Forelimb muscle (tissue), 1 donor: ENCODE measurements around the gene CNPY1. TPM values are rescaled to one million over a fixed set of nuclear protein-coding genes. Genes with fewer than 3 reads are reported as not detected.

Experiments used
- DNase-seq: peaks from one replicate; pipeline ENCODE4 v3.0.0-alpha.2; 2013; ENCODE audit warnings: low read depth
- polyA plus RNA-seq: library from polyadenylated mRNA; unstranded; fragments of 120-200 nt; gene quantifications from one replicate; pipeline ENCODE4 v1.2.1, GENCODE V29; 2013; ENCODE audit not compliant: insufficient read length

The CNPY1 gene
- polyA plus RNA-seq, 1 donor, result 0.40 TPM

DNA sequence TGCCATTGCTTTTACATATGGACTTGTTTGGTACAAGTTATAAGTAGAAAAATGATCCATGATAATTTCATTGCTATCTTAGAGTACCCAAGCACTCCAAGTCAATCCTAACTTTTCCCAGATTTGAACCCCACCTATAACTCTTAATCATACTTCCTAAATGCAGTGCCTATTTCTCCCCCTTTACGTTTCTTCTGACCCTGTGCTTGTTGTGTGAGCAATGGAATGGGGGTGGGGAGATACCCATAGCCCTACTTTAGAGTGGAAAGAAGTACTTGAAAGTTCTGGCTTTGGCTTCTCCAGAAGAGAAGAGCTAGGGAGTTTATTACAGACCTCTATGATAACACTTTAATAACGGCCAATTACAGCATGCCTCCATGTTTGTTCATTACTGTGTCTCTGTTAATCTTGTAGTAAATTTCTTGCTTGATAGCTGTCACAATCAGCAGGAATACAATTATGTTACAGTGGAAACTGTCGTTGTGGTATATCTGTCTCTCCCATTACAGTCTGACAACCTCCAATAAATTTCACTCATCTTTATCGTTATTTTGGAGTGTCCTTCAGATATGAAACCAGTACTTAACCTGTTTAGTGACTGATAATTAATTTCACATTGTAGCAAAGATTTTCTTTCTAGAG lies 34.0 kb downstream of the CNPY1 start:
- DNase-seq, result no peak

DNA sequence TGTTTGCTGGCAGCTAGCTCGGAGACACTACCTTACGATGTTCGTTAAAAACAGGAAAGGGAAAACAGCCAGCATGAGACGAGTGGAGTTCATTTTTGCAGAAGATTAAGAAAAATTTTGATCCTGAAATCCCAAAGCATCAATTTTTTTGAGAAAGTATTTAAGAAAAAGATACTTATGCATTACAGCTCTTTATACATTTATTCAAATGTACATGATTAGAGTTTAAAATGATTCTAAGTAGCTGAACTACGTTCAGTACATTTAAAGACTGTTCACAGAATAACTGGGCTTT lies 34.7 kb downstream of the CNPY1 start:
- no peak for DNase-seq

DNA sequence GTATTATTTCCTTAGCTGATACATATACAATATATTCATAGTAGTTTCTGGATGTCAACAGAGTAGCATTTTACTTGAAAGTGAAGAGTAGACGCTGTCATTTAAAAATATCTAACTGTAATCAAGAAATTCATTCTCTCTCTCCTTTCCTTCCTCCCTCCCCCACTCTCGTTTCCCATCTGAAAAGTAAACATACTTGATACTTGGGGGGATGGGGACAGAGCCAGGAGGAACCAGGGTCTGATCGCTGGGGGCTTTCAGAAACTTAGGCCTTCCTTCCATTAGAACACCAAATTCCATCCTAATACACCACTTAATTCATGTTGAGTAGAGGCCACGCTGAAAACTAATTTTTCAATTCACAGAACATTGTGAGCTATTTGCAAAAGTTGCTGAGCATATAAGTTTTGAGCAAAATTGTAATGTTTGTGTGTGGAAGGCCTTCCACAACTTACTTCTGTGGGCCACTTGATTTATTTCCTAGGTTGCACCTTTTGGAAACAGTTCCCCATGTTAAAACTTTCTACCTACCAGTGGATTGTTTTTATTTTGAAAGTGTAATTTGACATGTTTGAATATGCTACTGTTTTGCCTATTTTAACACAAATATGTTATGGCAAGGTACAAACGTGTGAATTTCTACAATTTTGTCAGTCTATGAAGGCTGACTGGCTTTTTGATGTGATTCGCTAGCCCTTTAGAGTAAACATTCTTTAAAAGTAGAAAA lies 35.2 kb downstream of the CNPY1 start:
- no peak for DNase-seq

DNA sequence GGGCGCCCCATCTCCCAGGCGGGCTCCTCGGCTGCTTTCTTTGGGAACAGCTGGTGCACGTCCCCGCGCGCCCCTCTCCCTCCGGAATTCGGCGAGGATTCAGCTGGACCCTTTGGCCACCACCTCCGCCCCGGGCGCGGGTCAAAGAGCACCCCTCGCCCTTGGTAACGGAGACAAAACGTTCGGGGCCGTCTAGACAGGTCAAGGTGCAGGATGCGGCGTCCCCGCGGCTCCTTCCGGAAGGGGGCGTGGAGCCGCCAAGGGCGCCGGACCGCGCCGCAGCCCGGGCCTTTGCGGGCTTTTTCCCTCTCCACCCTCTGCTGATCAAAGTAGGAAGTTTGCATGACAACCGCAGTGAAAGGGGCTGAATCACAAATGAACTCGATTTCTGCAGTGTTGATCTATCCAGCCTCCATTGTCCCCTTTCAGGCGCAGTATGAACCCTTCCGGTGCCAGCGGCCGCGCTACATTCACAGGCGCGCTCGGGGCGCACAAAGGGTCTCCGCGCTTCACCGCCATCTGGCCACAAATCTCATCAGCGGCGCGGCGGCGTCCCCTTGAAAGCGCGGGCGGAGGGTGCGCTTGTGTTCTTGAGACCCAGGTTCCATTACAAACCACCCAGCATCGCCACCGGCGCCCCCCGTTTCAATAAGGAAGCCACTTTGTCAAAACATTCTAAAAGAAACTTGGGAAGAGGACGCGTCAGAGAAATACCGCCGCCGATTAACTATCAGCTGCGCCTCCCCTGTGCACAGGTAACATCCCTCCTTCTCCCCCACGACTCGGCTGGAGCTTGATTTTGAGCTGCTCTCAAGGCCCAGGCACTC lies 36.4 kb downstream of the CNPY1 start:
- DNase-seq, result no peak

DNA sequence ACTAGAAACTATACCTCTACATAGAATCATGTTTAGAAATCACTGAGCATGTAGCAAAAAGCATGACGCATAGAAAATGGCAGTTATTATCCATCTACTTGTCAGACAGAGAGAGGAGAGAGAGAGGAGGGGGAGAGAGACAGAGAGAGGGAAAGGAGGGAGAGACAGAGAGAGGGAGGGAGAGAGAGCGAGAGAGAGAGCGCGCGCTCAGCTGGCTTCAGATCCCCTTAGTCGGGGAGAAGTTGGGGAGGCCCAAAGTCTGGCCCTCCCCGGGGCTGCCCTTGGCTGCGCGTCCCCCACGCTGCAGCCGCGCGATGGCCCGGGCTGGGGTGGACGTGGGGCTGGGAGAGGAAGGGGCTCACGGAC lies 37.0 kb downstream of the CNPY1 start:
- DNase-seq, result no peak

DNA sequence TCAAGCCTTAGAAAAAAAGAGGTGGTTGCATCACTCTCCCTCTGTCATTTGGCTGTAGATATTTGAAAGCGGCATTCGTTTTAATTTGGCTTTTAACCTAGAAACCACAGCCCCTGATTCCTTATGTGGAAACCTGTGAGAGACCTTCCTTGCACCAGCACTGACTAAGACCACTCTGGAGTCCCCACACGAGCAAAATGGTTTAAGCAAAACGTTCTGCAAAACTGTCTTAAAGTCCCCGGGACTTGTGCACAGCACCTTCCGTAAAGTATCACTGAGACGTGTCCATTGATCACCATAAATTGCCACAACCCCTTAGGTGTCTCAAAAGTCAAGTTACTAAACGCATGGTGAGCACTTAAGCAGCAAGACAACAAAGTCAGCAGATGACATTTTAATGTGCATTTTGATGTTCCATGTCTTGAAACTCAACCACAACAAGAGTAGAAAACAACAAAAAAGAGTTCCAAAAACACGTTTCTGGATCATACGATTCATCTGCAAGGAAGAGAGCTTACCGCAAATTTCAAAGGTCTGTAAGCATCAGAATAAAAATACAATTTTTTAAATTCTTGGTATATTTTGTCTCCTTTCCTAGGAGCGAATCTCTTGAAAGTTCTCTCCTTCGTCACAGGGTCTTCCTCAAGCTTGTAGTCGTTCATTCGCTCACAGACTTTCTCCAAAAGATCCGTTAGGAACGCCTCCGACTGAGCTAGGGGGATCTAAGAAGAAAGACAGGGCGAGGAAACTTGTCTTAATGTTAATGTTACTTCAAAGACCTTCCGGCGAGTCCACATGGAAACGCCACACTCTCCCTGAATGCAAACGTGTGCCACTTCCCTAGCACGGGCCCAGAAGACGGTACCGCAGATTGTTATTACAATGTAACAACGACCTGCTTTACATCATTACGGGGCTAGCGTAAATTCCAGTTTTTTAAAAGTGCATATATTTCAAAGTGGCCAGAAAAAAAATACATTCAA lies 37.7 kb downstream of the CNPY1 start:
- no peak for DNase-seq

DNA sequence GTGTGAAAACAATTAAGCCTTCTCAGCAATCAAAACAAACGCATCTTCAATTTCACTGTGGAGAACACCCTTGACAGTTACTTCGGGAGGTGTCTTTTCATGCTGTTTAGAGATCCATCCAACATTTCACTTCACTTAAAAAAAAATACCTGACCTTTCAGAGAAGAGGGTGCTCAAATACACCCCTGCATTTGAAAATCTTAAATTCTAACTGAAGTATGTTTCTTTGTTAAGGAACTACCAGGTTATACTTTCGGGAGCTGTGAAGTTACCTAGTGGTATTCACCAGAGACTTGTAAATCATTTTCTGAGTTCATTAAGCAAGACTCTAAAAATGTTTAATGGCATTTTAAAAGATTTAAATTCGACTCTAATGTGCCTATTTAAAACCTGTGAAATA lies 38.8 kb downstream of the CNPY1 start:
- DNase-seq, result no peak

DNA sequence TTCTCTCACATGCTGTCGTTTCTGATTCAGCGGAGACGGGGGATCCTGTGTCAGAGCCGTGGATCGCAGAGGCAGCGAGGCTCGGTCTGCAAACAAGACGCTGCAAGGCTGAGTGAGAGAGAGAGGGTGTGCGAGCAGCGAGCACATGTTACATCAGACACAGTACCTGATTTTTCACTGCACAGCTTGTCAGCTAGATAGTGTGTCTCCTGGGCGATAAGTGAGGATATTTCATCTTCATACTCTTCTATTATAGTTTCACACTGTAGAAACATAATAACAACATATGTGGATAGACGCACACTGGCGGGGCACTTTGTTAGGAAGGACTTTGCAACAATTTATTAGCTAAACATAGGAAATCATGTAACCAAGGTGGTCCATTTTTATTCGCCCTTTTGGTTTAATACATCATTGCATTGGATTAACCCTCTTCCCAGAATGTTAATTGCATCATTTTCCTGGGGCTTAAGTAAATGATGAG lies 39.5 kb downstream of the CNPY1 start:
- no peak for DNase-seq

DNA sequence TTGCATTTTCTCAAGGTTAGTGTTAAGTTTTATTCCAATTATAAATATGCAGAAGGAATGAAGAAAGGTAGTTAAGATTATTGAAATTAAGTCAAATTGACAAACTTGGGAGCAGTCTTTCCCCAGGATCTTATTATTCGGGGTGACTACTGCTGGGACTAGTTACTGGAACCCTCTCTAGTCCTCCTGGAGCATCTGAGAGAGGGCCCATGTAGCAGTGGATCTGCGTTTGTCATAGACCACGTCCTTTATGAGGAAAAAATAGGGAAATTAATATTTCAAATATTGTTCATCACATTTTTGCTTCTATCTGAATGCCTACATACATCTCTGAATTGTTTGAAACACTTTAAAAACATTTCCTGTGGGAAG lies 41.0 kb downstream of the CNPY1 start:
- DNase-seq, result no peak

DNA sequence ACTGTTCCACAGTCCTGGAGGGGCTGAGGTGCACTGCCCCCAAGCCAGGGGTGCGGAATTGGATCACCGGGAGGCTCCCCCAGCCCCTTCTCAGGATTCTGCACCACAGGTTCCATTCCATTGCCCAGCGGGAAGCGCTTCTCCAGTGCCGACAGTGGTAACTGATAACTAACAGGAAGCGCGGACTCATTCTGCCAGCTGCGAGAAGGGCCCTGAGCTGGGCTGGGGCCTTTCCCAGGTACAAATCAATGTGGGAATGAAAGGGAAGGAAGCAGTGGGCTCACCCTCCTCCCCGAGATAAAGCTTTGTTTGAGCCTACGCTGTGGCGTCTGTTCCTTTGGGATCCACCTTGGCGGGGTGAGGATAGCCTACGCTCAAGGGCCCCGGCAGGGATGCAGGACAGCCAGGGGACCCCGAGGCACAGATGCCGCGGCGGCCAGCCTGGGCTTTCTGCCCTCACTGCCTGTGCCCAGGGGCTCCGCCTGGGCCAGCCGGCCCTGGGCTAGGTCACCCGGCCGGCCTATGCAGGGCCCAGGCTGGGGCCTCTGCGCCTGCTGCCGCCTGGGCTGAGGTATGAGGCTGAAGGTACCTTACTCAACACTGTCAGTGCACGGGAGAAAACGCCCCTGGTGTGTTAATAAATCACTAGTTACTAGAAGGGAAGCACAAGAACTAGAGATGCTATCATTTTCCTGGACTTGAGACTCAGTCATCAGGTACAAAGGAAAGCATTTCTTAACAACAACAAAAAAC lies 49.0 kb downstream of the CNPY1 start:
- DNase-seq, result no peak

DNA sequence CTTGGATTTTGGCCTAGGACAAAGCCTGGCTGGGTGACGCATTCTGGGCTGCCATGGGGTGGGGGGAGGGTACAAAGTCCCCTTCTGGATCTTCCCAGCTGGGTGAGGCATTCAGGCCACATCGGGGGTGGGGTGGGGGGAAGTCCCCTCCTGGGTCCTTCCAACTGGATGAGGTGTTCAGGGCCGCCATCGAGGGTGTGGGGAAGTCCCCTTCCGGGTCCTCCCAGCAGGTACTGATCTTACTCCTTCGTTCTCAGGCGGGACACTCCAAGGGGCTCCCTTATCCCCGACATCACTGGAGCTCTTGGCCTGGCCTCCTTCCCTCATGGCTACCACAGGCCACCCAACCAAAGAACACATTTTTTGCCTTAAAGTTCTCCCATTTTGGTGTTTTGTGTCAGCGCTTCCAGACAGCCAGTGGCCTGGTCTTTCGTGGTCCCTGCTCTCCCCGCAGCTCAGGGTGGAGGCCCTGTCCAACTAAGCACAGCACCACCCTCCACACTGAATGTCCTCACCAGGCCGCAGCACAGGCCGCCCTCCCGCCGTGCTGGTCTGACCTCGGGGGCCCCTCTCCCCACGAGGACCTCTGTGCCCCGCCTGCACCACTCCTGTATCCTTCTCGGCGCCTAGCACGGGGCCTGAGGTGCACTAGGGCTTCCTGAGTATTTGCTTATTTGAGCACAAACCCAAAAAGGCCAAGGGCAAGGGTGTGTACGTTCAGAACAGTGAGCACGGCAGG lies 49.9 kb downstream of the CNPY1 start:
- no peak for DNase-seq

DNA sequence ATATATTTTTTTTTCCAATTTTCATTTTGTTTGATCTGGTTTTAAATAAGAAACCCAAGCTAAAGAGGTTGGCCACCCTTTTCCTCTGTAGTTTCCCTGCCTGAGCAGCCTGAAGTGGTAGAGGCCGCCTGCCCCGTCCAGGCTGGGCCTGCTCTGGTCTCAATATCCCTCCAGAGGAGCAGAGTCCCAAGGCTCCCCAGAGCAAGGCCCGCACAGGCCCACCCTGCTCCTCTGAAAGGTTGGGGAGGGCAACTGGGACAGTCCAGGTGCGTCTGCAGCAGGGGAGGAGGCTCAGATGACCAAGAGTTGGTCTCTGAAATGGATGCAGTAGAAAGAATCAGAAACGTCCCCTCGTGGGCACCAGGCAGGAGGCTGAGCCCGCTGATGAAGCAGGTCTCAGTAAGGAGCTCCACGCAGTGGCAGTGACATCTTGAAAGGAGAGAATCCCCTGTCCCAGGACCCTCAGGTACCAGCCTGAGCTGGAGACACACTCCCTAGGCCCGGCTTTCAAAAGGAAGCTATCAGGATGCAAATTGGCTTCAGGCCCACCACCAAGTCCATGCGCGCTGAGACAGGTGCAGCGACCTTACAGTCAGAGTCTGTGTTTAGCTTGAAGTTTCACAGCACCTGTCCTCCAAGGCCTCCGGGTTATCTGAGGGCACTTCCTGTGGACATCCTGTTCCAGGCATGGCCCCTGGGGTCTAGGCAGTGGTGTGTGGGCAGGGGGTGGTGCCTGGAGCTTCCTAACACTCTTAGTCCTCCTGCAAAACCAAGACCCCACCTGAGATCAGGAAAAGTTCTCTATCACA lies 50.7 kb downstream of the CNPY1 start:
- no peak for DNase-seq

DNA sequence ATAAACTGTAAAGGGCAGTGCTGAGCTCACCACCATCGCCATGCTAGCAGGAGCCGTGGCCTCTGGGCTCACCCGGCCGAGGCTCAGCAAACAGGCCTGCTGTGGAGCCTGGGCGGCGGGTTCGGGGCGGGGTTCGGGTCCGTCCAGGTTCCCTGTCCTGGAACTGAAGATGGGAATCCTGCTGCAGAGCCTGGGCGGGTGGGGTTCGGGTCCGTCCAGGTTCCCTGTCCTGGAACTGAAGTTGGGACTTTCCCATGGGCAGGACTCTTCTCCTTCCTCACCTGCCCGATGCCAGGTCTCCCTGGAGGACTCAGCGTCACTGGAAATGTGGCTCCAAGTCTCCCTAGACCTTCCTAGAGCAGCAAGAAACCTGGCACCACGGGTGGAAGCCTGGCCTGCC lies 51.8 kb downstream of the CNPY1 start:
- no peak for DNase-seq

DNA sequence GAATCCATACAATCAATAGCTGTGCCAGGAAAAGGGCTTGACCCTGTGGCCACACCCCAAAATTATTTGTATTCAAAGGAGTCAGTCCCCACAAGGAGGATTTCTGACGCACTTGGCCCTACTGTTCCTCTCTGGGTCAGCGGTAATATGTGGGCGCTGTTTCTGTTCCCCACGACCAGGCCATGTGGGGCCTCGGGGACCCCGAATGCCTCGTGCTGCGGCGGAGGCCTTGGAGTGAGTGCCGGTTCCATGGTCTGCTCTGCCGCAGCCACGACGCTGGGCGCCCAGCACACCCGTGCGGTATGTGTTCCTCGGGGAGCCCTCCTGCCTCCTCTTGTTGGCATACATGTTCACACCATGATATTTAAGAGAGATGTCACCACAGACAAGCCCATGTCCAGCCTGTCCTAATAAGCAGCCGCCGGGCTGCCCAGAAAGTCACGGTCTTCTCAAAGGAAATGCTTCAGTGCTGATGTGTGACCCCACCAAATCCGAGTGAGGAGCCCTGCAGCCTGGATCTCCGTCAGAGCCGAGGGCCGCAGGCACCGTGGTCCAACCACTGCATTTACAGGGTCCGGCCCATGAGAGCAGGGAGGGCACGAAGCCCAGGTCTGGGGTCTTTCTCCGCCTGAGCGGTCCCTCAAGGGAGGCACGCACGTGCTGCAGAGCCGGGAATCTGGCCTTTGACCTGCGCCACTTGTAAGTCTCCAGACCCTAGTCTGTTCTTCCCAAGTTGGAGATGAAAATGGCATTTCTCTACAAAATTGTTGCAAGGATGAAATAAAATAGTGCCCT lies 52.4 kb downstream of the CNPY1 start:
- DNase-seq, result no peak

DNA sequence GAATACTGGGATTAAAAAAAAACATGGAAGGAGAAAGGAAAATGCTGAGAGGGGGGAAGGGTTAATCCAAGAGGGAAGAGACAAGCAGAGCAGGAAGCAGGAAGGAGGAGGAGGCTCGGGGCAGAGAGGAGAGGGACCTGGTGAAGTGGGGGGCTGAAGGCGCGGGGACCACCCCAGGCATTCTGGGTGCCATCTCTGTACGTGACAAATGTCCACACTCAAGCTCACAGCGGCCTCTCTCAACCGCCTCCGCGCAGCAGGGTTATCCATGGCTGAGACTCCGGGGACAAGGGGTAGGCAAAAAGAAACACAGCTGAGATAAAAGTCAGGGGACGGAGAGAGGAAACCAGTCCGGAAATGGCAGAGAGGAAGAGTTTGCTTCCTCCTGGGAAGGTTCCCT lies 54.5 kb downstream of the CNPY1 start:
- DNase-seq, result no peak

DNA sequence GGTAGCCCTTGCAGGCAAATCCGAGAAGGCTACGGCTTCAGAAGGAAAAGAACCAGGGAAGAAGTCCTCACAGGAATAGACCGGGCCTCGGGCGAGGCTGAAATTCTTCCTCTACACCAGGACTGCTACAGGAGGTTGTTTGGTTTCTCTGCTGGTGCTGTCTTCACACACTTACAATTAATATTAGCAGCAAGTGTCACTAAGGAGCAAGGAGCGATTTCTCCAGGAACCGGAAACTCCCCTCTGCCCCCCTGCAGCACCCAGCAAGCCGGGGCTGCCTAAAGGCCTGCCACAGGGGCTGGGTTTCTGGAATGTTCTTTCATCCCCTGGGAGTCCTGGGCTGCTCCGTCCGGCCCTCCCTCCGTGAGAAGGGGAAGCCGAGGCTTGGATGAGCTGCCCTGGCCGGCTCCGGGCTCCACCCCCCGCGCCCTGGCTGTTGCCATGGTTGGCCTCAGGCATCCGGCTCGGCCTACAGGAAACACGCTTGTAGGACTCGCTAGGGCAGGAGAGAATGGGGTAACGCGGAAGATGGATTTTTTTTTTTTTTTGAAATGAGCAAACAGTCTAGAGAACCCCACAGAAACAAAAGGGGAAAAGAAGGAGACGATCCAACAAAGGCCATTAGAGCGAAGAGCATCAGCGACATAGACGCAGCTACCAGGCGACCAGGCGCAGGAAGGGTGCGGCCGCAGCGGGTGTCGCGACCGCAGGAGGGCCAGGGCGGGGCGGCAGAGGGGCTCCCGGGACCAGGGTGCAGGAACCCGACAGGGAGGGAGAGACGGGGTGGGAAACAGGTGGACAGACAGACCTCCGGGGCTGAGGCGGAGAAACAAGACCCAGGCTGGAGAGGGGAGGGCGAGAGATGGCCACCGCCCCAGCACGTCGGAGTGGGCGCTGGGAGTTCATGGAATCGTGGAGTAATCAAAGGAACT lies 55.4 kb downstream of the CNPY1 start:
- no peak for DNase-seq

DNA sequence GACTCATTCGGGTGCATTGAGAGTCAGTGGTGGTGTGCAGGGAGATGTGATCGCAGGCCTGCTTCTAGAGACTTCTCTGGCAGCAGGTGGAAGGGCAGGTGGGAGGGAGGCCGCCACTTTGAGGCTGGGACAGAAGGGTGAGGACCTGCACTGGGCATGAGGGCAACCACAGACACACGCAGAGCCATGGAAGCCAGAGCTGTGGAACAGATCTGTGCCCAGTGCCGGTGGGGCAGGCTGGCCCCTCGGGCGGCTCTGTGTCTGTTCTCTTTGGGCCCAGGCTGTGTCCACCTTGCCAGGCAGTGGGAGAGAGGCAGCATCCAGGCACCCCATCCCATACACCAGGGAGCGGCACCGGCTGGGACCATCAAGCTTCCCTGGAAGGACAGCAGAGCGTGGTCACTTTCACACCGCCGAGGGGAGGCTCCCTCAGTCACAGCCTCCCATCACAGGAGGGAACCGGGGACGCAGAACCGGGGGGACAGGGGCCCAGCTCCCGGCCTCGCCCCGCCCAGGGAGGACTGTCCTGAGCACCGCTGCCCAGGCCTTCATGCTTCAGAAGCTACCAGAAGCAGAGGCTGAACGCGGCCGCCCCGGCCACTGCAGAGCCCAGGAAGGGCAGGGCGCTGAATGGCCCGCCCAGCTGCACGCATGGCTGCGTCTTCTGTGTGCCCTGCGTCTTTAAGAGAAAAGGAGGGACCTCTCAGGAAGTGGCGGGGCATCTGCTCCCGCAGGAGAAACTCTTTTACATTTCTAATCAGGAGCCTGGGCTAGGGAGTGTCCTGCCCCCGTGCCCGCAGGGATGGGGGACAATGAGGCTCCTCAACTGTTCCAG lies 56.3 kb downstream of the CNPY1 start:
- no peak for DNase-seq
